ENCODE measurements around the gene ZNF263.

ZNF263 gene

GRCh38 chr16:3282730-3283542 is at the start of gene ZNF263:
ZNF263 (plus strand) TSS chr16:3283491; CDS start chr16:3283819, 328 bp downstream.
- DNase-seq (ENCODE audit: low read depth) = peak; percentile 97

GRCh38 chr16:3234543-3234856 is 48.8 kb upstream of the ZNF263 start:
- no peak for DNase-seq (ENCODE audit: low read depth)

- DNase-seq (ENCODE audit: low read depth) = peak; percentile 84
These were observed 48.3 kb upstream of the ZNF263 start, which contains the start of gene ZNF200 for GRCh38 chr16:3234857-3235561. ZNF200 (minus strand) TSS chr16:3235158; CDS start chr16:3233755, 1,403 bp downstream.

- DNase-seq (ENCODE audit: low read depth) = no peak
These were observed 47.2 kb upstream of the ZNF263 start for GRCh38 chr16:3235856-3236669.

GRCh38 chr16:3241761-3242160 is 41.5 kb upstream of the ZNF263 start:
- DNase-seq (ENCODE audit: low read depth) = no peak

- DNase-seq (ENCODE audit: low read depth) = no peak
These were observed 40.6 kb upstream of the ZNF263 start for GRCh38 chr16:3242709-3243108.

GRCh38 chr16:3243882-3244281 is 39.4 kb upstream of the ZNF263 start:
- no peak for DNase-seq (ENCODE audit: low read depth)

- no peak for DNase-seq (ENCODE audit: low read depth)
These were observed 37.3 kb upstream of the ZNF263 start for GRCh38 chr16:3246002-3246401.

- no peak for DNase-seq (ENCODE audit: low read depth)
These were observed 36.4 kb upstream of the ZNF263 start for GRCh38 chr16:3246876-3247275.

GRCh38 chr16:3248596-3248995 is 34.7 kb upstream of the ZNF263 start:
- DNase-seq (ENCODE audit: low read depth) = no peak

GRCh38 chr16:3249020-3249419 is 34.3 kb upstream of the ZNF263 start:
- no peak for DNase-seq (ENCODE audit: low read depth)

GRCh38 chr16:3249451-3249850 is 33.8 kb upstream of the ZNF263 start:
- DNase-seq (ENCODE audit: low read depth) = no peak

GRCh38 chr16:3252967-3253366 is 30.3 kb upstream of the ZNF263 start:
- DNase-seq (ENCODE audit: low read depth) = no peak

- DNase-seq (ENCODE audit: low read depth) = no peak
These were observed 29.0 kb upstream of the ZNF263 start for GRCh38 chr16:3254309-3254708.

GRCh38 chr16:3256146-3256865 is 27.0 kb upstream of the ZNF263 start, which contains the start of gene MEFV:
MEFV (minus strand) TSS chr16:3256633; CDS start chr16:3256587, 46 bp downstream.
- DNase-seq (ENCODE audit: low read depth) = no peak

- peak; percentile 7 for DNase-seq (ENCODE audit: low read depth)
These were observed 26.3 kb upstream of the ZNF263 start for GRCh38 chr16:3256866-3257465.

- no peak for DNase-seq (ENCODE audit: low read depth)
These were observed 23.5 kb upstream of the ZNF263 start for GRCh38 chr16:3259836-3260235.

GRCh38 chr16:3262517-3262916 is 20.8 kb upstream of the ZNF263 start:
- no peak for DNase-seq (ENCODE audit: low read depth)

GRCh38 chr16:3264137-3265036 is 18.9 kb upstream of the ZNF263 start:
- DNase-seq (ENCODE audit: low read depth) = peak; percentile 96

- peak; percentile 88 for DNase-seq (ENCODE audit: low read depth)
These were observed 16.3 kb upstream of the ZNF263 start for GRCh38 chr16:3266873-3267537.
